GM18511 (cell line): ENCODE results near the gene NRTN.
"Not testable (repeated sequence)": the region's sequence is repeated elsewhere in the genome, so short reads cannot be mapped to it uniquely, and the experiment has no call there.

Experiments used
- ATAC-seq: cut with Tn5 transposase; IDR thresholded peaks from one replicate; pipeline ENCODE4 v1.9.1; 2021; ENCODE audit warnings: mild to moderate bottlenecking, moderate library complexity; ENCODE audit not compliant: unreplicated experiment

Gene NRTN

DNA sequence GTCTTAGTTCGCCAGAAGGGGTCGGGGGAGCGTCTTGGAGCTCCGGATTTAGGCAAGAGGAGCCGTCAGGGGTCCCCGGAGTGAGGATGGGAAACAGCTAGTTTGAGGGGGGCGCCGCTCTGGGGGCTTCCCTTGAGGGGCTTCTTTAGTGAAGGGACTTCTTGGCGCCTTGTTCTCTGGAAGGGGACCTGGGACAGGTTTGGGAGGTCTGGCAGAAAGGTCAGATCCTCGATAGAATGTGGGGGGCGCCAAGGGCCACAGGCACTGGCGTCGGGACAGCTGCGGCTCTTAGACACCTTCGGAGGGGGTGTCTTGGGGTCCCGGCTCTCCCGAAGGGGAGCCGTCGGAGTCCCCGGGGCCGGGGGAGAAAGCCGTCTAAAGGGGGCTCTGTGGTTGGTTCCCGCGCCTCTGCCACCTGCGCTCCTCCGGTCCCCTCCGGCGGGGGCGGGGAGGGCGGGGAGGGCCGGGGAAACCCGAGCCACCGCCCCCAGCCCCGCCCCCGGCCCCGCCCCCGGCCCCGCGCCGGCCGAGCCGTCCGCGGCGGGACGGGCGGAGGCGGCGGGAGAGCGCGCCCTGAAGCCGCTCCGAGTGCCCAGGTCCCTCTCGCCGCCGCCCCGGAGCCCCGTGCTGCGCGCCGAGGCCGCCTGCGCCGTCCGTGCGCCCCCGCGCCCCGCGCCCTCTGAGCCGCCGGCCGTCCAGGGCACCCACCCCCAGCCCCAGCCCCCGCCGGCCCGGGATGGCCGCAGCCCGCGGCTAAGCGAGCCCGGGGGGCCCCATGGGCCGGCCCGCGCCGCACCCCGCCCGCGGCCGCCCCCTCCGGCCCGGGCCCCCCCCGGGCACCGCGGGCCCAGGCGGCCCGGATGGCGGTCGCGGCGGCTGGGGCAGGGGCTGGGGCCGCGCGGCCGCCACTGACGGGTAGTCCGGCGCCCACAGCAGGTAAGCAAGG is at the start of gene NRTN:
Gene NRTN (plus strand): TSS at position 552 of the 946 bp plus-strand sequence. CDS start 19,099 bp downstream, outside the sequence.
- no peak for ATAC-seq

GRCh38 chr19:5762608-5763217 is 42.2 kb upstream of the NRTN start:
- ATAC-seq: no peak

DNA sequence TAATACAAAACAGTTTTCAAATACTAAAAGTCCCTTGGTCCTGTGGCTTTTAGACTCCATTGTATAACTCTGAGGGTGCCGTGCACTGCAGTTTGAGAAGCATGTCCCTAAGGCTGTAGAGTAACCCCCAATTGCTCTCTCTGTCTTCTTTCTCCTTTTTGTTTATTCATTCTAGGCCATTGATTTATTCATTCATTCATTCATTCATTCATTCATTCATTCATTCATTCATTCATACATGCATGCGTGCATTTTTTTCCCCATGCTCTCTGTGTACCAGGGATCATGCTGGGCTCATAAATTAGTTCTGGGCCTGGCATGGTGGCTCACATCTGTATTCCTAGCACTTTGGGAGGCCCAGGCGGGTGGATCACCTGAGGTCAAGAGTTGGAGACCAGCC is 39.6 kb upstream of the NRTN start:
- ATAC-seq: no peak

GRCh38 chr19:5767949-5768348 is 36.9 kb upstream of the NRTN start:
- ATAC-seq: no peak

DNA sequence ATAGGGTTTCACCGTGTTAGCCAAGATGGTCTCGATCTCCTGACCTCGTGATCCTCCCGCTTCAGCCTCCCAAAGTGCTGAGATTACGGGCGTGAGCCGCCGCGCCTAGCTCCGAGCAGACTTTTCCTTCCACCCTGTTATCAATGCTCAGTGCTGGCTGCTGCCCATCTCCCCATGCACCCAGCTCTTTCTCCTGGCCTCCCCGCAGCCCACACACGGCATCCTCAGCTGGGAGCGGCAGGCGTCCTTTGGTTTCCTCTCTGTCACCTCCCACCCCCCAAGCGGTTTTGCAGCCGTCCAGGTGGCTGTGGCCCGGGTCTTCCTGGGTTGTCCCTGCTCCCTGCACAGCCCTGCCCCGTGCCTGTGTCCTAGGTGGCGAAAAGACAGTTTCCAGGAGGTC is 32.5 kb upstream of the NRTN start:
- no peak for ATAC-seq

- ATAC-seq: no peak
Observed at GRCh38 chr19:5773276-5773675, 31.6 kb upstream of the NRTN start.

DNA sequence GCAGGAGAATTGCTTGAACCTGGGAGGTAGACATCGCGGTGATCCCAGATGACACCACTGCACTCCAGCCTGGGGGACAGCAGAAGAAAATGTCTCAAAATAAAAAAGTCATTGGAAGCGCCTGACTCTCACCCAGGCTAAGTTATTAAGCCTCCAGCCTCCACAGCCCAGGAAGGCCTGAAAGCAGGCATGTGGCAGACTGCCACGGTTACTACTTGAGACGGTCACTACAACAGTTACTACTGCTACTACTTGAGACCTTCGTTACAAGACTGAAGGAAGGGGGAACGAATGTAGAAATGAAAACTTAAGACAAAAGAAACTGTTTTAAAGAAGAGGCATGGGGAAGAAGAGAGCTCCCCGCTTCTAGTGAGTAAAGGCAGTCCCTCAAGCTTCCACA is 29.9 kb upstream of the NRTN start:
- no peak for ATAC-seq

DNA sequence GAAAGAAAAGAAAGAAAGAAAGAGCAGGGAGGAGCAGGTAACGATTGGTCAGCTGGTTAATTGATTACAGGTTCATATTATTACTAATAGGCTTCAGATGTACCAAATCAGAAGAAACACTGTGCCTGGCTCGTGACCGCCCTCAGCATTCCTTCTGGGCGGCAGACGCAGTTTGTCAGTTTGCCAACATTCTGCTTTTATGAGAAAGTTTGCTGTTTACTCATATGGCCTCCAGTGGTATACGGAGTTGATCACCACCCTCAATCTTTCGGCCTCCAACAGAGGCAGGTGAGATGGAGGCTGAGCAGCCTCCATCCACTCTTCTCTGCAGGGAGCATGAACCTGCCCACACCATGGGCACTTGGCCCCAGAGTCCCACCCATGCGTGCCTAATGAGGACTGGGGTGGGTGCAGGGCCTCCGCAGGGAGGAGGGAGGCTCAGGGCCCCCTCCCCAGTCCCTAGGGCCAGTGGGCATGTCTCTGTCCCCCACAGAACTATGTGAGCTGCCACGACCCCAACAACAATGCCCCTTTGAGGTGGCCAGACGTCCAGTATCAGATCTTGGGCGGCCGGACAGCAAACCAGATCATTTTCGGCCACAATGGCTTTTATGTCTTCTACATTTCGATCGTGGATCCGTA is 29.1 kb upstream of the NRTN start:
- ATAC-seq: no peak

GRCh38 chr19:5778402-5778801 is 26.5 kb upstream of the NRTN start:
- ATAC-seq: no peak

DNA sequence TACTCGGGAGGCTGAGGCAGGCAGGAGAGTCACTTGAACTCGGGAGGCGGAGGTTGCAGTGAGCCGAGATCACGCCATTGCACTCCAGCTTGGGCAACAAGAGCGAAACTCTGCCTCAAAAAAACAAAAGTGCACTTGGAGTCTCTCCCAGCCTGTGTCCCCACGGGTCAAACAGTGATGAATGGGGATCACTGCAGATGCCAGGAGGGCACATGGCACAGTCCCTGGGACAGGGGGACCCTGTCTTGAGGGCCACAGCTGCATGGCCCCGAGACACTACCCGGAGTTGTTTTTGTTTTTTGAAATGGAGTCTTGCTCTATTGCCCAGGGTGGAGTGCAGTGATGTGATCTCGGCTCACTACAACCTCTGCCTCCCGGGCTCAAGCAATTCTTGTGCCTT is 24.0 kb upstream of the NRTN start:
- ATAC-seq: not testable (repeated sequence)

DNA sequence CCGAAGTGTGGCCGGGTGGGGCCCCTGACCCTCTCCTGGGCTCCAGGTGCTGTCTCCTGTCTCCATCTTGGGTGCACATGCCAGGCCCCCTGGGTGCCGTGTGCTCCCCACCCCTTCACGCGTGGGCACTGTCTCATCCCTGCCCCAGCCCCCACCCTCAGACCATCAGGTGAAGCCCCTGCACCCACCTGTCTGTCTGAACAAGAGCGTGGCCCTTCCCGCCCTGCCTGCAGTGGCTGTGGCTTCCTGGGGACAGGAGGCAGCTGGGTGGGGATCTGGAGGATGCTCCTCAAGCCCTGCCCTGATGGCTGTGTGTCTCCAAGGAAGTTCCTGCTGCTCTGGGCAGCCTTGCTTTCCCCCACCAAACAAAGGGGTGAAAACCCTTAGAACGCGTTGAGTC is 22.5 kb upstream of the NRTN start:
- no peak for ATAC-seq

- no peak for ATAC-seq
Observed at GRCh38 chr19:5782945-5783919, 21.6 kb upstream of the NRTN start.

GRCh38 chr19:5784581-5785147 is 20.2 kb upstream of the NRTN start, which contains the start of gene PRR22:
Gene PRR22 (minus strand): TSS chr19:5784746. CDS start chr19:5784660, 86 bp downstream.
- no peak for ATAC-seq

GRCh38 chr19:5785423-5785822 is 19.4 kb upstream of the NRTN start:
- ATAC-seq: no peak

DNA sequence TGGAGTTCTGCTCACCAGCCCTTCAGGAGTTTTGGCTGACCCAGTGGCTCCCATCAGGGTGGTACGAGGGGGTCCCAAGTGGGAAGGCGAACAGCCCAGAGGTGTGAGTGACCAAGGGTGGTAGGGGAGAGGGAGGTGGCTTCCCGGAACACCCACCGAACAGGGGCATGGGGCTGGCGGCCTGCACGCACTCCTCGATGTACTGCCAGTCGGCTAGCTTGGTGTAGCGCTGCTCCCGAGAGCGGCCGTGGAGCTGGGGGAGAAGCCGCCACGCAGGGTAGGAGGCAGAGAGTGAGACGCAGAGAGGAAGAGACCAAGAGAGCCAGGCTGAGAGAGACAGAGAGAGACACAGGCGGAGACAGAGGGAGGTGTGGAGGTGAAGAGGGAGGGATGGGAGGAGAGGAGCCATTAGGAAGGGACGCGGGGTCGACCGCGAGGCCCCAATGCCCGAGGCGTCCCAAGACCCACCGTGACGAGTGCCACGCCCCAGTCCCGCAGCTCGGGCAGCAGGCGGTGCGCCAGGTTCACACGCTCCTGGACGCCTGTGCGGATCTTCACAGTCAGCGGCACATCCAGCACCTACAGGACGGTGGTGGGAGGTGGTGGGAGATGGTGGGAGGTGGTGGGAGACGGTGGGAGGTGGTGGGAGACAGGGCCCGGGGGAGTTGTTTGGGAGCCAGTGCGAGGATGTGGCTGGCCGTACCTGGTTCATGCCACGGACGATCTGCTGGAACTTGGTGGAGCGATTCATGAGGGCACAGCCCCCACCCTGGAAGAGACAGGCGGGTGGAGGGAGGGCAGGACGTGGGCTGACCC is 18.1 kb upstream of the NRTN start:
- no peak for ATAC-seq

DNA sequence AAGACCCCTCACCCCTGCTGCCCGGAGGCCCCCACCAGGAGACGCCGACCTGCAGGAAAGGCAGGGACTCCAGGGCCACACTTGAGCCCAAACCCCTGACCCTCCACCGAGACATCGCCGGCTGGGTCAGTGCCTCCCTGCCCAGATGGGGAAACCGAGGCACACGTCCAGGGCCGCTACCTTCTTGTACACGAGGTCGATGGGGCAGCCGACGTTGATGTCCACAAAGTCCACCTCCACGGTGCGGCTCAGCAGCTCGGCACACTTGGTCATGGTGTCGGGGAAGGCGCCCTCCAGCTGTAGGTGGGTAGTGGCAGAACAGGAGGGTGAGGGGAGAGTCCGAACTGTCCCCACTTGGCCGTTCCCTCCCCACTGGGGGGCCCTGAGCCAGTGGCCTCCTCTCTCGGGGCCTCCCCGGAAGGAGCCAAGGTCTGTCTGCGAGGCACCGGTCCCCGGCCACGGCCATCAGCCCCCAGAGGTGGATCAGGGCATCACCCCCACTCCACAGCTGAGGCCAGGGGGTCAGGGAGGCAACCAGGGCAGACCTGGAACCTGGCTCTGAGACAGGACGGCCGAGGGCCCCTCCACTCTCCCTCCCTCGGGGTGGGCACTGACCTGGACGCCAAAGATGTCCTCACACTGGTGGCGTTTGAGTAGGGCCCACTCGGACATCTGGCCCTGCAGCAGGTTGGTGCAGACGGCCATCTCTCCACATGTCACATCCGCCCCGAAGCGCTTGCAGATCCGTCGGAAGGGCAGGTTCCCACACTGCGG is 17.3 kb upstream of the NRTN start:
- ATAC-seq: no peak

GRCh38 chr19:5788422-5788821 is 16.4 kb upstream of the NRTN start:
- no peak for ATAC-seq

DNA sequence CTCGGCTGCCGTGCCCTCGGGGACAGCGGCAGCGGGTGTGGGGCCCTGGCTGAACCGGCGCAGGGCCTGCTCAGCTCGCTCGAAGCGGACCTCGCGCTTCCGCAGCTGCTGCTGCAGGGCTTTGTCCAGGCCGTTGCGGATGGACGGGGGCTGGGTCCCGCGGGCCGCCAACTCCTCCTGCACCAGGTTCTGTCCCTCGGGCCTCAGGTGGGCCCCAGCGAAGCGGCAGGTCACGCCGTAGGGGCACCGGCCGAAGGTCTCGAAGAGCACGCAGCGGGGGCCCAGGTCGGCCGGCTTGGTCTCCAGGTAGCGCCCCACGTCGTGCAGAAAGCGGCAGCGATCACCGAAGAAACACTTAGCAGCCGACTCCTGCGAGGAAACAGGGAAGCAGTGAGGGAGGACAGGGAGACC is 15.5 kb upstream of the NRTN start:
- ATAC-seq: no peak
